GM18498 (cell line): ENCODE measurements around the gene PSRC1.

Experiments used
- ATAC-seq: cut with Tn5 transposase; IDR thresholded peaks from one replicate; pipeline ENCODE4 v1.9.1; 2021; ENCODE audit warnings: mild to moderate bottlenecking, moderate library complexity; ENCODE audit not compliant: unreplicated experiment

Gene PSRC1

DNA sequence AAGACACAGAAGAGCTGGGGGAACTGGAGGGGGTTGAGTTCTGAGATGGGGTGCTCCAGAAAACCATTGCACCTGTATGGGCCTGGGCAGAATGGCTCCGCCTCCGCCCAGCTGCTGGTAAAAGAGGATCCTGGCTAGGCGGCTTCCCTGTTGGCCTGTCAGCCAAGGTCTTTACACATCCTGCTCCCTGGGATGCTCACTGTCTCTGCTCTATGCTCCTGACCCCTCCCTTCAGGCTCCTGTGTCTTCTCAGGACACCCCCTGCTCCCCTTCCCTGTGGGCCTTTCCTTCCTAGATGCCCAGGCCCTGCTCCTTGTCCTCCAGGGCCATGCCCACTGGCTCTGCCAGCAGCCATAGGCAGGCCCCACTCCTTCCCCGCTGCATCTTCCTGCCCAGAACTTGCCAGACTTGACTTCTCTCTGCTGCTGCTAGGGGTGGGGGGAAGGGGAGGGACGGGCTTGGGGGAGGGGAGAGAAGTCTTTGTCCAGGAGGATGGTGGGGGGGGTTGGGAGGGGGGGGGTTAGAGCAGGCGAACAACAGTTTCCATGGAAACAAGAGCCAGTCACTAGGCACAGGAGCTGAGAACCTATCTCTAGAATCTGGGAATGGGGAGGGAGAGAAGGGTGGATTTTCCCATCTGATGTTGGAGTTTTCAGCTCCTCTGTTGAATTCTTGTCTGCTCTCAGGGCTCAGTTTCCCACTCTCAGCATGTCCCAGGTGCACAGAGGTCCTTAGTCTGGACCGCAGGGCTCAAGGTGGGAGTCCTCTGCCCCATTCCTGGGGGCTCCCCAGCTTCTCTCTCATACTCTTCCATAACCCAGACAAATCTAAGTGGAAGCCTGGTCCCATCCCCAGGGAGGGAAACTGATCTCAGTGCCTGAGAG lies 23.0 kb downstream of the PSRC1 start:
- ATAC-seq, result no peak

DNA sequence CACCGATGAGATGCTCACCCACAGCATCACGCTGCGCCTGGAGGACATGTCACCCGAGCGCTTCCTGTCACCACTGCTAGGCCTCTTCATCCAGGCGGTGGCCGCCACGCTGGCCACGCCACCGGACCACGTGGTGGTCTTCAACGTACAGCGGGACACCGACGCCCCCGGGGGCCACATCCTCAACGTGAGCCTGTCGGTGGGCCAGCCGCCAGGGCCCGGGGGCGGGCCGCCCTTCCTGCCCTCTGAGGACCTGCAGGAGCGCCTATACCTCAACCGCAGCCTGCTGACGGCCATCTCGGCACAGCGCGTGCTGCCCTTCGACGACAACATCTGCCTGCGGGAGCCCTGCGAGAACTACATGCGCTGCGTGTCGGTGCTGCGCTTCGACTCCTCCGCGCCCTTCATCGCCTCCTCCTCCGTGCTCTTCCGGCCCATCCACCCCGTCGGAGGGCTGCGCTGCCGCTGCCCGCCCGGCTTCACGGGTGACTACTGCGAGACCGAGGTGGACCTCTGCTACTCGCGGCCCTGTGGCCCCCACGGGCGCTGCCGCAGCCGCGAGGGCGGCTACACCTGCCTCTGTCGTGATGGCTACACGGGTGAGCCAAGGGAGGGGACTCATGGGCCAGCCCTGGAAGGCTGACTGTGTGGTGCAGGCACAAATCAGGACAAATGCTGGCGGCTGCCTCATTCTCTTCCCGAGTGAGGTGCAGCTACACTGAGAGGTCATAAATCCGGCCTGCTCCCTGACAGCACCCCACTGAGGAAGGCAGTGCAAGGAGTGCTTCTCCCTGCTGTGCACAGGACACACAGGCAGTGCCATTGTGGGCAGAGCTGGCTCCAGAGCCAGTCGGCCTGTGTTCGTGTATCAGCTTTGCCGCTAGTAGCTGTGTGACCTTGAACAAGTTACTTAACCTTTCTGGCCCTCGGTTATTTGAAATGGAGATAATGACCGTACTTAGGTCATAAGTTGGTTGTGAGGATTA lies 24.2 kb downstream of the PSRC1 start:
- no peak for ATAC-seq

DNA sequence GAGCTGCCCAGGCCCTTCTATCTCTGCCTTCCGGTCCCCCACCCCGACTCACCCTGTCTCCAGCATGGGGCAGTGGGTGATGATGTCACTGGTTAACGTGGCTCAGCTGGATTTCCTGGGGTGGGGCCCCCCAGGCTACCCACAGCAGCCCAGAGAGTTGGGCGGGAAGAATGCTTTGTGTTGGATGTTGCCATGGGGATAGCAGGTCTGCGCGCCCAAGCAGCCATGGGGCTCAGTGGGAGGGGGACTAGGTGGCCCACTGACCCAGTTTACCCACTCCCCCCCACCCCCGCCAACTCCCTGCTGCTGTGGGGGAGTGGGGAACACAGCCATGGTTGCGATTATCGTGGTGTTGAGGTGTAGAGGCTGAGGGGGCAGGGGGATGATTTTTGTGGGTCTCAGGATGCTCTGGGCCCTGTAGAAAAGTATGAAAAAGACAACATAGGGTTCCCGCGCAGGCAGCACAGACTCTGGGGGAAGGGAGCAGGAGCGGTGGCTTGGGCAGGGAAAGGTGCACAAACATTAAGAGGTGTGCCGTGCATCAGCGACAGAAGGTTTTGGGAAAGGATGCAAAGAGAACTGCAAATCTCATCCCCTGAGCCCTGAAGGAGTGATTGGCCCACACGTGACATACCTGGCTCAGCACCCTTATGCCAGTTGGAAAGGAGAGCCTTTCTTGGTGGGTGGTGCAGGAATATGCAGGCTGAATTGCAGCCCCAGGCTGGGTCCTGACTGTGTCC lies 25.1 kb downstream of the PSRC1 start:
- no peak for ATAC-seq

DNA sequence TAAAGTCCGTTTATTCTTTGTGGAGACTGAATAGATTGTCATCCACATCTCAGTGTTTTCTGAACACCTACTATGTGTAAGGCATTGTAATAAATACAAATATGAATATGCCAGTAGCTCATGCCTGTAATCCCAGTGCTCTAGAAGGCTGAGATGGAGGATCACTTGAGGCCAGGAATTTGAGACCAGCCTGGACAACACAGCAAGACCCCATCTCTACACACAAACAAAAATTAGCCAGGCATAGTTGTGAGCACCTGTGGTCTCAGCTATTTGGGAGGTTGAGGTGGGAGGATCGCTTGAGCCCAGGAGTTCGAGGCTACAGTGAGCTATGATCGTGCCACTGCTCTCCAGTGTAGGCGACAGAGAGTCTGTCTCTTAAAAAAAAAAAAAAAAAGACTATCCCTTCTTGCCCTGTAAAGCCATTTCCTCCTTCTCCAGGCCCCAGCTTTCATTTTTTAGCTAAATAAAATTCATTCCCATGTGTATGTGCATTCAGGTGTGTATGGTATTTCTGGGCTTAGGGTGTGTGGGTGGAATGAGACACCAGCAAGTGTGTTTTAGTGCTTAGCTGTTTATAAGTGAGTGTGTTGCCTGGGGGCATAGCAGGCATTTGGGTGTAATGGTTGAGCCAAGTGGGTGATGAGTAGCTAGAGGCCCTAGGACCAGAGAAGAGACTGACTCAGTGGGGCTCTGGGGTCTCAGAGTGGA lies 25.8 kb downstream of the PSRC1 start:
- ATAC-seq, result no peak

DNA sequence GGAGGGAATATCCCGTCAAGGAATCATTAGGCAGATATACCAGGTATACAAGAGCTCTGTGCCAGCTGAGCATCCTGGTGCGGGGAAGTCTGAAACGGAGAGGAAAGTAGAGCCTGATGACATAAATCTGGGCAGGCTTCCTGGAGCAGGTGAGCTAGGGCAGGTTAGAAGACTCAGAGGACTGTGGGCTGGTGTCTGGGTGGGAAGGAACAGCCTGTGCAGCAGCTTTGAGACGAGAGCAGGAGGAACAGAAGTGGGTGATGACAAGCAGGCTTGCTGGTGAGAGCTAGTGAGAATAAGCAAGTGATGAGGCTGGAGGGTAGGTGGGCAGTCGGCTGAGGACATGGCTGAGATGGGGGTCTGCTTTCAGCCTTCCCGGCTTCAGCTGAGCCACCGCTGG lies 26.9 kb downstream of the PSRC1 start:
- ATAC-seq, result no peak

DNA sequence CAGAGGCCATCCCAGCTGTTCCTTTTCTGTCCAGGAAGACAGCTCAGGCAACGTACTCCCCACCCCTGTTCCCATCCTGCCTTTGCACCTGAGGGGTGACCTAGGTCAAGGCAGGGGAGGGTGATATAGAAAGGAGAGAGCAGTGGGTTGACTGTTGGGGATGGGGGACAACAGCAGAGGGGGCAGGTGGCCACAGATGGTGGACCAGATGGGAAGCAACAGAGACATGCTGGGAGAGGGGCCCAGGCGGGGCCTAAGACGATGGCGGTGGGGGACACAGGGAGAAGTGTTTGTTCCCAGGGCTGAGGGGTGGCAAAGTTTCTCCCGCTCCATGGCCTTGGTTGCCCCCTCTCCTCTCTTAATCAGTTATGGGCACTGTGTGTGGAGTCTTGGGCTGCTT lies 27.3 kb downstream of the PSRC1 start:
- no peak for ATAC-seq

DNA sequence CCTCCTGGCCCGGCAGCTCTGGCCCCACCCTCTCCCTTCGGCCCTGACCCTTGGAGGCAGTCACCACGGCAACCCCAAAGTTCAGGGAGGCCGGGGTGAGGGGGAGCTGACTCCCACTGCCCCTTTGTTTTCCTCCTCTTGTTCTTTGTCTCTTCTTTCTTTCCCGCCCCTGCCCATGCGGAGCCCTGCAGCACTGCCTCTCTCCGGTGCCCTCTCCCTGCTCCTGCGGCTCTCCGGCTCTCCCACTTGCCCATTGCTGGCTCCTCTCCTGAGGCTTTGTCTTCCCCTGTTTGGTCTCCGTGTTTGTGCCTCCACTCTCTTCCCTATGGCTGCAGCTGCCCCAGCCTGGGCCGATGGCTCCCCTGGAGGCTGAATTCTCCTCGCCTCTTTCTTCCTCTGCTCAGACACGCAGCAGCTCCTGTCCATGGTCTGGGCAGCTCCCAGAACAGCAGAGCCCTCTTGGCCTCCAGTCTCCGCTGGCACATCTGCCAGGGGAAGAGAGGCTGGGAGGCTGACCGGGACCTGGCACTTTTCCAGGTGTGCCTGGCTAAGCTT lies 27.8 kb downstream of the PSRC1 start:
- ATAC-seq, result no peak

DNA sequence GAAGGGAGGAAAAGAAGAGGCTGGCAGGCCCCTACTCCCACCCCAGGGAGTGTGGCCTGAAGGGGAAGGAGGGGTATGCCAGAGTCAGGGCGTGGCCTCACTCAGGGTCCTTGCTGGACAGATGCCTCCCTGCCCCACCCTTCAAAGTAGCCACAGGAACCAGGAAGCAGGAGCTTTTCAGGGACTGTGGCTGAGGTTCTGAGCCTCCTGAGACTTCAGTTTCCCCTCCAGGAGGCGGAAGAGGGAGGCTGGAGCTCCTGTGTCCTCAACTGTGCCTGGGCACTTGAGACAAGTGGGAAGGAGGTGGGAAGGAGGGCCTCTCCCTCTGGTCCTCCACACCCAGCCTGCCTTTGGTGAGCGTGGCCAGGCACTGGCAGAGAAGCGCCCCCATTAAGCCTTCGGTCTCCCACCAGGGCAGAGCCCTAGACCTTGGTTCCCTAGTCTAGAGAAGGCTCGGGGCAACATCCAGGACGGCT lies 28.3 kb downstream of the PSRC1 start:
- ATAC-seq, result no peak

DNA sequence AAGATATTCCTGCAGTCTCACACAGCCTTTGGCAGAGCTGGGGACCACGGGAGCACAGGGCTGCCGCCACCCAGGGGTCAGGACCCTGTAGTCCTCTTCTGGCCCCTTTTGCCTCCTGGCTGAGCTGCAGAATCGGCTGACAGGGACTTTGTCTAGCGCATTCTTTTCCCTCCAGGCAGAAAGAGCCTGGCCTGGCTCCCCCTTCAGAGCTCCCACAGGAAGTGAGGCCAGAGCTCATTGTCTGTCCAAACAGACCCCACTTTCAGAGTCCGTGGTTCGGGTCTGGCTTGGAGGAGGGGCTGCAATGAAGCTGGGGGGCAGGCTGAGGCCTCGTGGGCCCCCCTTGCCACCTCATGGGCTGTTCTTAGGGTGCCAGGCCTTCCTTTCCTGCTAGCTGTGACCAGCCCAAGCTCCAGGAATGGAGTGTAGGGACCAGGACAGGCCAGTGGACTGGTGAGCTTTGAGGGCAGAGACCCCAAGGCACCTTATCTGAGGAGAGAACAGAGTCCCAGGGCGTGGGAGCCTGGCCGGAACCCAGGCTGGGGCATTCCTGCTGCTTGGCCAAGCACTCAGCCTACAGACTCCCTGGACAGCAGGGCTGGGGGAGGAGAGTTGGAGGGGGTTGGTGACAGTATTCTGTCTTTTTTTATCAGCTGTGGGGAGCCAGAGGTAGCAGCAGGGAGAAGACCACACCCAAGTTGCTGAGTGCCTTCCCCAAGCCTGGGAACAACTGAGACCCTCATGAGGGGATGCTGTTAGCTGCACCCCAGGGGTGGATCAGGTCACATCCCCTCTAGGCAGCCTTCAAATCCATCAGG lies 28.9 kb downstream of the PSRC1 start:
- ATAC-seq, result no peak

DNA sequence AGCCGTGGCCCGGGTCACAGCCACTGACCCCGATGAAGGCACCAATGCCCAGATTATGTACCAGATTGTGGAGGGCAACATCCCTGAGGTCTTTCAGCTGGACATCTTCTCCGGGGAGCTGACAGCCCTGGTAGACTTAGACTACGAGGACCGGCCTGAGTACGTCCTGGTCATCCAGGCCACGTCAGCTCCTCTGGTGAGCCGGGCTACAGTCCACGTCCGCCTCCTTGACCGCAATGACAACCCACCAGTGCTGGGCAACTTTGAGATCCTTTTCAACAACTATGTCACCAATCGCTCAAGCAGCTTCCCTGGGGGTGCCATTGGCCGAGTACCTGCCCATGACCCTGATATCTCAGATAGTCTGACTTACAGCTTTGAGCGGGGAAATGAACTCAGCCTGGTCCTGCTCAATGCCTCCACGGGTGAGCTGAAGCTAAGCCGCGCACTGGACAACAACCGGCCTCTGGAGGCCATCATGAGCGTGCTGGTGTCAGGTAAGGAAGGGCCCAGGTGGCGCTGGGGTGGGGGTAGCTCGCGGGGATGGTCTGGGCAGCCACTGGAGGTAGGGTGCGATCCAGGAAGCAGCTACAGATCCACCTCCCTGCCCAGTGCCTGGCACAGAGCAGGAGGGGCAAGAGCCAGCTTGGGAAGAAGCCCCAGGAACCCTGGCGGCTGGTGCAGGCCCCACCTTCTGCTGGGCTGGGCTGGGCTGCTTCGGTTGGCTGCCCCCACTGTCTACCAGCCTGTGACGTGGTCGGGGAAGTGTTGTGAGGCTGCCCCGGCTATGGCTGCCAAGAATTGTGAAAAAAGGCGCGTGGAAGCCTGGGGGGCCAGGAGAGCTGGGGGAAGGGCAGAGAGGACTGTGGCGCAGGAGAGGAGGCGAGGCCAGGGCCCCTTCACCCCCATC lies 29.8 kb downstream of the PSRC1 start:
- no peak for ATAC-seq

DNA sequence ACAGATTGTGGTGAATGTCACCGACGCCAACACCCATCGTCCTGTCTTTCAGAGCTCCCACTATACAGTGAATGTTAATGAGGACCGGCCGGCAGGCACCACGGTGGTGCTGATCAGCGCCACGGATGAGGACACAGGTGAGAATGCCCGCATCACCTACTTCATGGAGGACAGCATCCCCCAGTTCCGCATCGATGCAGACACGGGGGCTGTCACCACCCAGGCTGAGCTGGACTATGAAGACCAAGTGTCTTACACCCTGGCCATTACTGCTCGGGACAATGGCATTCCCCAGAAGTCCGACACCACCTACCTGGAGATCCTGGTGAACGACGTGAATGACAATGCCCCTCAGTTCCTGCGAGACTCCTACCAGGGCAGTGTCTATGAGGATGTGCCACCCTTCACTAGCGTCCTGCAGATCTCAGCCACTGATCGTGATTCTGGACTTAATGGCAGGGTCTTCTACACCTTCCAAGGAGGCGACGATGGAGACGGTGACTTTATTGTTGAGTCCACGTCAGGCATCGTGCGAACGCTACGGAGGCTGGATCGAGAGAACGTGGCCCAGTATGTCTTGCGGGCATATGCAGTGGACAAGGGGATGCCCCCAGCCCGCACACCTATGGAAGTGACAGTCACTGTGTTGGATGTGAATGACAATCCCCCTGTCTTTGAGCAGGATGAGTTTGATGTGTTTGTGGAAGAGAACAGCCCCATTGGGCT lies 30.6 kb downstream of the PSRC1 start:
- no peak for ATAC-seq

DNA sequence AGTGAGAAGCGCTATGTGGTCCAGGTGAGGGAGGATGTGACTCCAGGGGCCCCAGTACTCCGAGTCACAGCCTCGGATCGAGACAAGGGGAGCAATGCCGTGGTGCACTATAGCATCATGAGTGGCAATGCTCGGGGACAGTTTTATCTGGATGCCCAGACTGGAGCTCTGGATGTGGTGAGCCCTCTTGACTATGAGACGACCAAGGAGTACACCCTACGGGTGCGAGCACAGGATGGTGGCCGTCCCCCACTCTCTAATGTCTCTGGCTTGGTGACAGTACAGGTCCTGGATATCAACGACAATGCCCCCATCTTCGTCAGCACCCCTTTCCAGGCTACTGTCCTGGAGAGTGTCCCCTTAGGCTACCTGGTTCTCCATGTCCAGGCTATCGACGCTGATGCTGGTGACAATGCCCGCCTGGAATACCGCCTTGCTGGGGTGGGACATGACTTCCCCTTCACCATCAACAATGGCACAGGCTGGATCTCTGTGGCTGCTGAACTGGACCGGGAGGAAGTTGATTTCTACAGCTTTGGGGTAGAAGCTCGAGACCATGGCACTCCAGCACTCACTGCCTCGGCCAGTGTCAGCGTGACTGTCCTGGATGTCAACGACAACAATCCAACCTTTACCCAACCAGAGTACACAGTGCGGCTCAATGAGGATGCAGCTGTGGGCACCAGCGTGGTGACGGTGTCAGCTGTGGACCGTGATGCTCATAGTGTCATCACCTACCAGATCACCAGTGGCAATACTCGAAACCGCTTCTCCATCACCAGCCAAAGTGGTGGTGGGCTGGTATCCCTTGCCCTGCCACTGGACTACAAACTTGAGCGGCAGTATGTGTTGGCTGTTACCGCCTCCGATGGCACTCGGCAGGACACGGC lies 31.4 kb downstream of the PSRC1 start:
- no peak for ATAC-seq

DNA sequence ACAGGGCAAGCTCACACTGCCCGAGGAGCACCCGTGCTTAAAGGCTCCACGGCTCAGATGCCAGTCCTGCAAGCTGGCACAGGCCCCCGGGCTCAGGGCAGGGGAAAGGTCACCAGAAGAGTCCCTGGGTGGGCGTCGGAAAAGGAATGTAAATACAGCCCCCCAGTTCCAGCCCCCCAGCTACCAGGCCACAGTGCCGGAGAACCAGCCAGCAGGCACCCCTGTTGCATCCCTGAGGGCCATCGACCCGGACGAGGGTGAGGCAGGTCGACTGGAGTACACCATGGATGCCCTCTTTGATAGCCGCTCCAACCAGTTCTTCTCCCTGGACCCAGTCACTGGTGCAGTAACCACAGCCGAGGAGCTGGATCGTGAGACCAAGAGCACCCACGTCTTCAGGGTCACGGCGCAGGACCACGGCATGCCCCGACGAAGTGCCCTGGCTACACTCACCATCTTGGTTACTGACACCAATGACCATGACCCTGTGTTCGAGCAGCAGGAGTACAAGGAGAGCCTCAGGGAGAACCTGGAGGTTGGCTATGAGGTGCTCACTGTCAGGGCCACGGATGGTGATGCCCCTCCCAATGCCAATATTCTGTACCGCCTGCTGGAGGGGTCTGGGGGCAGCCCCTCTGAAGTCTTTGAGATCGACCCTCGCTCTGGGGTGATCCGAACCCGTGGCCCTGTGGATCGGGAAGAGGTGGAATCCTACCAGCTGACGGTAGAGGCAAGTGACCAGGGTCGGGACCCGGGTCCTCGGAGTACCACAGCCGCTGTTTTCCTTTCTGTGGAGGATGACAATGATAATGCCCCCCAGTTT lies 32.3 kb downstream of the PSRC1 start:
- no peak for ATAC-seq

DNA sequence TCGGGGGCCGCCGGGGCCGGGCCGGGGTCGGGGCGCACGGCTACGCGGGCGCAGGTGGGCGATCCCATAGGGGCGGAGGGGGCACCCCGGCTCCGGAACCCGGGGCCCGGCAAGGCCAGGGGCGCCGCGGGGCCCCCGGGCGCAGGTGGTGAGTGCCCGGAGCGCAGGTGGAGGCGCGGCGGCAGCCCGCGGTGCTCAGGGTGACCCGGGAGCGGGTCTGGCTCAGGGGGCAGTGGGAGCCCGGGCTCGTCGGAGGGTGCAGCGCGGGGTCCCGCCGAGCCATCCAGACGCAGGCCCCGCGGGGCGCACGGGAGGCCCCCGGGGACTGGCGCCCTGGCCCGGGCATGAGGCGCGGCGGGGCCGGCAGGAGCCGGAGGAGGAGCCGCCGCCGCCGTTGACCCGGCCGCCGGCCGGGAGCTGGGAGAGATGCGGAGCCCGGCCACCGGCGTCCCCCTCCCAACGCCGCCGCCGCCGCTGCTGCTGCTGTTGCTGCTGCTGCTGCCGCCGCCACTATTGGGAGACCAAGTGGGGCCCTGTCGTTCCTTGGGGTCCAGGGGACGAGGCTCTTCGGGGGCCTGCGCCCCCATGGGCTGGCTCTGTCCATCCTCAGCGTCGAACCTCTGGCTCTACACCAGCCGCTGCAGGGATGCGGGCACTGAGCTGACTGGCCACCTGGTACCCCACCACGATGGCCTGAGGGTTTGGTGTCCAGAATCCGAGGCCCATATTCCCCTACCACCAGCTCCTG lies 33.1 kb downstream of the PSRC1 start:
- peak; percentile 50 for ATAC-seq
